H1 (cell line): ENCODE data around the gene ZHX3. TPM values are rescaled to one million over a fixed set of nuclear protein-coding genes. Genes with fewer than 3 reads are reported as not detected.

Experiments
- polyA plus RNA-seq, 7 experiments: library from polyadenylated mRNA; depleted of rRNA in 3 of 7; stranded (reverse) in 5 of 7; unstranded in 2 of 7; fragments of >200 nt in 5 of 7; fragments of 200-250 nt in 2 of 7; gene quantifications; 1 replicate in 5 of 7; 2 replicates in 1 of 7; 4 replicates in 1 of 7; pipeline versions ENCODE4 v1.2.1 to v1.2.3, GENCODE V29; 2011 to 2013; ENCODE audit warnings: missing spikeins in 2 of 7, mixed read lengths in 2 of 7
- total RNA-seq: library from RNA; stranded (reverse); fragmentation: NEBNext Ultra II Directional; extraction: Animal tissue kit (Norgen Biotek cat#: 25700); gene quantifications from 2 replicates; pipeline ENCODE4 v1.2.1, GENCODE V29; 2021
- TF ChIP-seq, protein P1 (sequence below): IDR thresholded peaks from 2 replicates; pipeline ENCODE4 v1.6.1; 2012; ENCODE audit warnings: low read length, inconsistent platforms
- TF ChIP-seq, protein P2 (sequence below): IDR thresholded peaks from 2 replicates; pipeline ENCODE4 v1.6.1; 2012; ENCODE audit warnings: inconsistent platforms

ZHX3 gene
- total and polyA plus RNA-seq, 2 of the 8 experiments (the other 6 are each of a cell fraction or from before 2014, with no cell fraction given), result 1.00 to 7.8 TPM

DNA sequence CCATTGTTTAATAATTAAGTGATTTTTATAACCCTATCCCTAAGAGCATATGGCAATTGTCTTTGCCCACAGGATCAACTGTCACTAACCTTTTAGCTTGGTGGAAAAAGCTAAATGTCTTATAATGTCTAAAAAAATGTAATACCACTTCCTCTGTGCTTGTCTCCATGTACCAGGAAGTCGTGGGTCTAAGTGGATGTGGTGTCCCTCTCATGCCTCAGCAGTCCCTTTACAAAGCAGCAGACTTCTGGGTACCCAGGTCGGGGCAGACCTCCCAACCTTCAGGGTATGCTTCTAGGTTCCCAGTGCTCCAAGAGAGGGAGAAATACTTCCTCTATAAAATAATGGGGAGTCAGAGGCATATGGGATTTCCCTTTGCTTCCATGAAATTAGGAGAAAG lies 74.7 kb downstream of the ZHX3 start (continued):
- TF ChIP-seq, protein P1, sequence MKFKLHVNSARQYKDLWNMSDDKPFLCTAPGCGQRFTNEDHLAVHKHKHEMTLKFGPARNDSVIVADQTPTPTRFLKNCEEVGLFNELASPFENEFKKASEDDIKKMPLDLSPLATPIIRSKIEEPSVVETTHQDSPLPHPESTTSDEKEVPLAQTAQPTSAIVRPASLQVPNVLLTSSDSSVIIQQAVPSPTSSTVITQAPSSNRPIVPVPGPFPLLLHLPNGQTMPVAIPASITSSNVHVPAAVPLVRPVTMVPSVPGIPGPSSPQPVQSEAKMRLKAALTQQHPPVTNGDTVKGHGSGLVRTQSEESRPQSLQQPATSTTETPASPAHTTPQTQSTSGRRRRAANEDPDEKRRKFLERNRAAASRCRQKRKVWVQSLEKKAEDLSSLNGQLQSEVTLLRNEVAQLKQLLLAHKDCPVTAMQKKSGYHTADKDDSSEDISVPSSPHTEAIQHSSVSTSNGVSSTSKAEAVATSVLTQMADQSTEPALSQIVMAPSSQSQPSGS, result no peak
- TF ChIP-seq, protein P2, sequence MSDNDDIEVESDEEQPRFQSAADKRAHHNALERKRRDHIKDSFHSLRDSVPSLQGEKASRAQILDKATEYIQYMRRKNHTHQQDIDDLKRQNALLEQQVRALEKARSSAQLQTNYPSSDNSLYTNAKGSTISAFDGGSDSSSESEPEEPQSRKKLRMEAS, result no peak
- TF ChIP-seq, all 59 proteins: peak for 0
